MG63 (cell line): ENCODE results near the gene CPLX1. TPM values are rescaled to one million over a fixed set of nuclear protein-coding genes. Genes with fewer than 3 reads are reported as not detected.

Experiments used
- DNase-seq: peaks from one replicate; pipeline ENCODE4 v3.0.0-alpha.2; 2020
- H3K27me3 ChIP-seq: fragments of 250-450 bp; sonication (Bioruptor Pico); 2 replicates; pipeline ENCODE4 v1.5.1; 2020; ENCODE audit warnings: mild to moderate bottlenecking, moderate library complexity
- H3K36me3 ChIP-seq: fragments of 250-450 bp; sonication (Bioruptor Pico); 2 replicates; pipeline ENCODE4 v1.5.1; 2020; ENCODE audit warnings: mild to moderate bottlenecking, moderate library complexity
- H3K4me3 ChIP-seq: fragments of 250-450 bp; sonication (Bioruptor Pico); 2 replicates; pipeline ENCODE4 v1.5.1; 2020; ENCODE audit warnings: mild to moderate bottlenecking, moderate library complexity
- H3K9me3 ChIP-seq: fragments of 250-450 bp; sonication (Bioruptor Pico); 2 replicates; pipeline ENCODE4 v1.5.1; 2020; ENCODE audit warnings: mild to moderate bottlenecking, moderate library complexity
- total RNA-seq: library from RNA; depleted of rRNA; stranded (reverse); fragments of >200 nt; shearing (Covaris generic); gene quantifications from 2 replicates; pipeline ENCODE4 v1.2.3, GENCODE V29; 2014; ENCODE audit warnings: low replicate concordance

The CPLX1 gene
- total RNA-seq, 1 experiment from 2014 or later = not detected

DNA sequence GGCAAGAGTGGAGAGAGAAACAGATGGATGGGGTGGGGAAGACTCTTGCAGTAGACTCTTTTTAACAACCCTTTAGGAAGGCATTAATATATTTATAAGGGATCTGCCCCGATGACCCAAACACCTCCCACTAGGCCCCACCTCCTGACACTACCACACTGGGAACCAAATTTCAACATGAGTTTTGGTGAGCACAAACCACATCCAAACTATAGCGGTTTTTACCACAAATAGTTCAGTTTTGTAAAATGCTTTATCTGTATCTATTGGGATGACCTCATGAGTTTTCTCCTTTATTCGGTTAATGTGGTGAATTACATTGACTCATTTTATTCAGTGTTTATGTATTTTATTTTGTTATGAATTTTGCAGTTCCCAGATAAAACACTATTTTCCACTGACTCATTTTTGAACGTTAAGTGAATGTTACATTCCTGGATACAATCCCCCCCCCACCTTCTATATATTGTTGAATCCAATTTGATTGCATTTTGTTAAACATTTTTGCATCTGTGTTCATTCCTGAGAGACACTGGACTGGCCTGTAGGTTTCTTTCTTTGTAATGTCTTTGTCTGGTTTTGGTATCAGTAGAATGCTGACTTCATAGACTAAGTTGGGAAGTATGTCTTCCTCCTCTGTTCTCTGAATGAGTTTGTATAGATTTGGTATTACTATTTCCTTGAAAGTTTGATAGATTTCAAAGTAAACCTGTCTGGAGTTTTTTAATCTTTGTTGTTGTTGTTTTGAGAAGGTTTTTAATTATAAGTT is 13.9 kb upstream of the CPLX1 start:
- H3K9me3 ChIP-seq = no peaks in the 10 kb centered on the region
- DNase-seq = no peak
- H3K27me3 ChIP-seq = no peaks in the 10 kb centered on the region
- no peaks in the 10 kb centered on the region for H3K36me3 ChIP-seq
- no peak overlapping the region for H3K4me3 ChIP-seq

DNA sequence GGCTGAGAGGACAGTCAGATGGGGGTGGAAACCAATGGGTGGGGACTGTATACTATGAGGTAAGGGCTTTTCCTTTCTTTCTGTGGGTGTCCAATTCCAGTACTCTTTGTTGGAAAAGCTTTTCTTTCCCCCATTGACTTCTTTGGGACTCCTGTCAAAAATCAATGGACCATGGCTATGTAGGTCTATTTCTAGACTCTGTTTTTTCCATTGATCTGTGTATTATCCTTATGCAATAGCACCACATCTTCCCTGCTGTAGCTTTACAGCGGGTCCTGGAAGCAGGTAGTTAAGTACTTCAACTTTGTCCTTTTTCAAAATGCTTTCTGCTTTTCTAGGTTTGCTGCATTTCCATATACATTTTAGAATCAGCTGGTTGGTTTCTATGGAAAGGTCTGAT is 11.8 kb upstream of the CPLX1 start:
- DNase-seq = no peak
- H3K4me3 ChIP-seq = no peak overlapping the region
- no peaks in the 10 kb centered on the region for H3K36me3 ChIP-seq
- no peaks in the 10 kb centered on the region for H3K9me3 ChIP-seq
- H3K27me3 ChIP-seq = no peaks in the 10 kb centered on the region

DNA sequence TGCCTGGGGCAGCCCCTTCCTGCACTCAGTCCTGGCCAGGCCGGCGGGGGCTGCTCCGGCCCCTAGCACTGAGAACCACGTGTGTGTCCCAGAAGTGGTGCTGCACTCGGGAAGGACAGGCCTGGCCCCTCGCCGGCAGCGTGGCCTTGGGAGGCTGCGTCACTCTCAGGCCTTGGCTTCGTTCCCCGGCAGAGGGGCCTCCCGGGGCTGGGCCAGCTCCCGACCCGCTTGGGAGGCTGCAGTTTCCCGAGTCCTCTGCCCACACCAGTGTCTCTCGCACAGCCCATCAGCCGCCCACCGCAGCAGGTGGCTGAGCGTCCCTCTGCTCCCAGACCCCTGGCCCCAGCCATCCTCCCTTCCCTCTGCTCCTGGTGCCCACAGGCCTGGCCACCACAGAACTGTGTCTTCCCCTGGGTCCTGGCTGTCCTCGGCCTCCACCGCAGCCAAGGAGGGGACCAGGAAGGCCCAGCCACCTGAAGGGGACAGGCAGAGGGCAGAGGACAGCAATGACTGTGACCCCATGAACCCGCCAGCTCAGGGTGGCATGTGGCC is 10.9 kb upstream of the CPLX1 start:
- DNase-seq = no peak
- no peaks in the 10 kb centered on the region for H3K27me3 ChIP-seq
- H3K9me3 ChIP-seq = no peaks in the 10 kb centered on the region
- H3K36me3 ChIP-seq = no peaks in the 10 kb centered on the region
- no peak overlapping the region for H3K4me3 ChIP-seq

DNA sequence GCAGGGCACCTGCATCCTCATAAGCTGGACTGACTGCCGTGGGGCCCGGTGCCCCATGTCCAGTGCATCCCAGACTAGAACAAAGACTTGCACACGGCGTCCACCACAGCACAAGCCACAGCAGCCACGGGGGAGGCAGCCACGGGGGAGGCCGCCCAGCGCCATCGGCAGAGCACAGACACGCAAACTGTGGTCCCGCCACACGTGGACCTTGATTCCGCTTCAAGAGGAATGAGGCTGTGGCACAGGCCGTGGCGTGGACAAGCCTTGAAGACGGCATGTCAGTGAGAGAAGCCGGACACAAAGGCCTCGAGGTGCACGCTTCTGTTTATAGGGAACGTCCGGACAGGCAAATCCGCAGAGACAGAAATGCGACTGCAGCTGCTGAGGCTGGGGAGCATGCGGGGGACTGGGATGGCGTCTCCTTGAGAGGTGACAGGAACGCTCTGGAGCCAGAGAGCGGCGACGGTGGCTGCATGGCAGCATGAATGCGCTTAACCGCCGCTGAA is 10.1 kb upstream of the CPLX1 start:
- no peaks in the 10 kb centered on the region for H3K36me3 ChIP-seq
- H3K4me3 ChIP-seq = no peak overlapping the region
- H3K9me3 ChIP-seq = no peaks in the 10 kb centered on the region
- H3K27me3 ChIP-seq = no peaks in the 10 kb centered on the region
- no peak for DNase-seq

DNA sequence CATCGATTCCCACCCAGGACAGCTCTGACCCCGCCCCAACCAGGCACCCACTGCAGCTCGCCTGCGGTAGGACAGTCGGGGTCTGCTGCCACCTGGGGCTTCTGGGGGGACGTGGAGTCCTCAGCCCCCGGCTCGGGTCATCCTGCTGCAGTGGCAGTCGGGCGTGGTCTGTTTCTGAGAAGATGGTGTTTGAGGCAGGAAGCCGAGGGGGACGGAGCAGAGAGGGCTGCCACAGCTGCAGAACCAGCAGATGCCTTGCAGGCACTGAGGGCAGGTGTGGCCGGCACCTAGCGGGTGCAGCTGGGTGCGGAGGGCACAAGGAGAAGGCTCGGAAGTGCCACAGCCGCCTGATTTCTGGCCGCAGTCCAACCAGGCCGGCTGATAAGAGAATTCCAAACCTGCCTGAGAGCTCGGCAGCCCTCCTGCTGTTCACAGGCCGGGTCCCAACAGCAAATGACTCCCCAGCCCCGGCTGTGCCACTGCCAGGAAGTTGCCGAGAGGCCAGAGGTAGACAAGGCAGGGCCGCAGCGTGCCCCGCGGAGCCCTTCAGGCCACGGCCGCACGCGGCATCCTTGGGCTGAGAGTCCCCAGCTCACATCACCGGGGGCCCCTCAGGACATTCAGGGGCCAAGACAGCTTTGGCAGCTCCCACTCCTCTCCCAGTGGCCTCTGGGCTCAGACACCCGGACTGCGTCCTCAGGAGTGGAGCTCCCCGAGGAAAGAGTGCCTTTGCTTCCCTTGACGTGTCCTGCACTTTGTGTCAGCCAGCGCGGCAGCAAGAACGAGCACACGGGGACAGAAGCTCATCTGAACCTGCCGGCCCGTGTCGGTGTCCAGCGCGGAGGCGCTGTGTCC is 9.4 kb upstream of the CPLX1 start:
- H3K4me3 ChIP-seq = no peak overlapping the region
- no peaks in the 10 kb centered on the region for H3K36me3 ChIP-seq
- no peak for DNase-seq
- no peaks in the 10 kb centered on the region for H3K27me3 ChIP-seq
- H3K9me3 ChIP-seq = no peaks in the 10 kb centered on the region

DNA sequence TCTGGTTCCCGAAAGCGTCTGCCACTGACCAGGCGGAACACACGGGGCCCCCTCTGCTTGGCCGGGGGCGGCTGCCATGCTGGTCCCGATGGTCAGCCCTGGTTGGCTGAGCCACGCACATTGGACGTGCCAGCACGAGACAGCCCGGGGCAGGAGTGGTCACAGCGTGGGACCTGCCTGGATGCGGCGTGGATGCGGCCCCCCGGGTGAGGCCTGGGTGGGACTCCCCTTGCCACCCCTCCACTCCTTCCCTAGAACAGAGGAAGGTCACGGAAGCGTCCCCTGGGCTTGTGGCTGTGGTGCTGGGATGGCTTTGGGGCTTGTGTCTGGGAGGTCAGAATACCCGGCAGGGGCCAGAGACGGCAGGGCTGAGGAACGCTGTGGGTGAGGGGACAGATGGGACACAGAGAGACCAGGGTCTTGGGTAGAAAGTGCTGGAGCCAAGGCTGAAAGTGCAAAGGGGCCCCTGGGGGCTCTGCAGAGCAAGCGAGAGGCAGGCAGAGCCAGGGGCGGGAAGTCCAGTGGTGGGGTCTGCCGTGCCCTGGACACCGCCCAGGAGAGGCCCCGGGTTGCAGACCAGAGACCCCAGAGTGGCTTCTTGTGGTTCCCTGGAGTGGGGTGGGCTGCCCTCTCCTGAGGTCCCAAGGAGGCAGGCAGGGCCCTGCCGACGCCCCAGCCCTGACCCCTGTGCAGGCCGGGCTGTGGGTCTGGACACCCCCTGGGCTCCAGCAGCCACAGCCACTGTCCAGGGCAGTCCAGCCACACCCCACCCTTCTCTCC is 8.6 kb upstream of the CPLX1 start:
- H3K9me3 ChIP-seq = no peaks in the 10 kb centered on the region
- no peak for DNase-seq

DNA sequence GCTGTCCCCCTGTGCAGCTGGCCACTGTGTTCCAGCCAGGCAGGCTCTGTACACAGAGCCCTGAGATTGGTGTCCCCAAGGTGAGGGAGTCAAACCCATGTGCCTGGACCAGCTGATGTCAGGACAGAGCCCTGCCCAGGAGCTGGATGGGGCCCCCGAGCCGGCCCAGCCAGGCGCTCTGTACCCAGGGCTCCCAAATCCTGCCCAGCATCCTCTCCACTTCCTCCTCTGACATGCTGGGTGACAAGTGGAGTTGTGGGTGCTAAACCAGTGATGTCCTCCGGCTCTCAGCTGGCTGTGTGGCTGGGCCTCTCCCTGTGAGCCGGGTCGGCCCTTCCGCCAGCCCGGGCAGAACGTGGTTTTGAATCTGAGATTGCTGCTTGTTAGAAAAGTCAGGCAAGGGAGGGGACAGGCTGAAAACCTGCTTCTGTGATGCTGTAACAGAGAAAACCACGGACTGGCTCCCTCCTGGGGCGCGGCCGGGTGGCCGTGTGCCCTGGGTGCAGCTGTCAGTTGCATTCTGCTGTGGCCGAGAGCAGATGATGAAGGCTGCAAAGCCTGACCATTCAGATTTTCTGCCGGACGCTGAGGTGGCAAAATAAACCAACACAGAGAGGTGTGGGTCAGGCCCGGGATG is 7.9 kb upstream of the CPLX1 start:
- no peak overlapping the region for H3K4me3 ChIP-seq
- H3K27me3 ChIP-seq = no peaks in the 10 kb centered on the region
- DNase-seq = no peak
- H3K9me3 ChIP-seq = no peaks in the 10 kb centered on the region
- H3K36me3 ChIP-seq = no peaks in the 10 kb centered on the region

More for the DNA sequence above, 8.6 kb upstream of the CPLX1 start:
- H3K27me3 ChIP-seq = no peaks in the 10 kb centered on the region
- H3K36me3 ChIP-seq = no peaks in the 10 kb centered on the region
- H3K4me3 ChIP-seq = no peak overlapping the region

DNA sequence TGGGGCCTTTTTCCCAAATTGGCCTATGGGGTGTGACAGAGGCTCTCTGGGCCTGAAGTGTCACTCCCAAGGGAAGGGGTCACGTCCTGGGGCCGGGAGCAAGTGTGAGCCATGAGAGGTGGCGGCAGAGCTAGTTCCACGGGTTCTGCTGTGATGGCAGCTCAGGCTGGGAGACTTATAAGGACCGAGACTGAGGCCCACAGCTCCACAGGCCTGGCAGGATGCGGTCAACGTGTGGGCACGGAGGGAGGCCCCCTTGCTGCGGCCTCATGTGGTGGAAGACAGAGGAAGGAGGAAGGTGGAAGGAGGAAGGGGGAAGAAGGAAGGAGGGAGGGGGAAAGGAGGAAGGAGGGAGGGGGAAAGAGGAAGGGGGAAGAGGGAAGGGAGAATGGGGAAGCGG is 7.2 kb upstream of the CPLX1 start:
- Histone ChIP-seq H3K4me3 (no peak overlapping the region), H3K9me3 (no peaks in the 10 kb centered on the region), H3K27me3 (no peaks in the 10 kb centered on the region), H3K36me3 (no peaks in the 10 kb centered on the region)
- DNase-seq = no peak

DNA sequence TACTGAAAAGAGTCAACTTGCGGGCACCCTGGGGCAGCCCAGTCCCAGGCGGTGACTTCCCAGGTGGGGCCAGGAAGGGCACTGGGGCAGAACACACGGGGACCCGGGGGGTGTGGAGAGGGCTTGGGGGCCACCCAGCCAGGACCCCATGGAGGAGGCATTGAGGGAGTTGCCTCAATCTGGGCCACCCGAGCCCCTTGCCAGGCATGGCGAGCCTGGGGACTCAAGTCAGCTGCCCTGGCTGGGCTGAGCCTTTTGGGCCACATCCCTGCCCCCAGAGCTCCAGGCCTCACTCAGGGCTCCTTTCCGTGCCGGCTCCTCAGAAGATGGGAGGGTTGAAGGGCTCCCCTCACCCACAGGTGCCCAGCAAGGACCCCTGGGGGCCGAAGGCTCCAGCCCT is 6.6 kb upstream of the CPLX1 start:
- DNase-seq = no peak
- no peaks in the 10 kb centered on the region for H3K9me3 ChIP-seq
- no peak overlapping the region for H3K4me3 ChIP-seq
- H3K36me3 ChIP-seq = no peaks in the 10 kb centered on the region
- no peaks in the 10 kb centered on the region for H3K27me3 ChIP-seq

DNA sequence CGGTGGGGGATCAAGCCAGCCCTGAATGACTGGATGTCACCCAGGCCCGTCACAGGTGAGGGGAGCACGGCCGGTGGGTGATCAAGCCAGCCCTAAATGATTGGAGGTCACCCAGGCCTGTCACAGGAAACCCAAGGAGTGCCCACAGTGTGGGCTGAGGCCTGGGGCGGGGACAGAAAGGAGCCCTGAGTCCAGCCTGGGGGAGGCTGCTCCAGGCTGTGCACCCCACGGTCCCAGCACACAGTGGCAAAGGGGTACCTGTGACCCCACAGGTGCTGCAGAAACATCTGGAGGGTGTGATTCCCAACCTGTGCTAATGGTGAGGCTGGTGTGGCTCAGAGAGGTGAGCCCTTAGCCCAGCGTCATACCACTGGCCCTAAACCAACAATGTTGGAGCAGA is 6.2 kb upstream of the CPLX1 start:
- no peaks in the 10 kb centered on the region for H3K9me3 ChIP-seq
- DNase-seq = no peak
- H3K4me3 ChIP-seq = no peak overlapping the region
- no peaks in the 10 kb centered on the region for H3K36me3 ChIP-seq
- no peaks in the 10 kb centered on the region for H3K27me3 ChIP-seq

DNA sequence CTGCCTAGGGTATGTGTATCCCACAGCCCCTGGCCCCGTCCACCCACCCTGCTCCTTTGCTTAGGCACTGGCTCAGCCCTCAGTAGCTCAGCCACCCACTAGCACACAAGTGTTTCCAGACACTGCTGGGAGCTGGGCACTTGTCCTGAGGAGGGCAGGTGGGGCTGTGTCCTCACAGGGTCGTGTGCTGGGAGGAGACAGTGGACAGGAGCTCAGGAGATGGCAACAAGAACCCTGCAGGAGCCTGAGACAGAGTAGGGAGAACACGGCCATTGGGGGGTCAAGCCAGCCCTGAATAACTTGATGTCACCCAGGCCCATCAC is 5.5 kb upstream of the CPLX1 start:
- DNase-seq = no peak
- H3K27me3 ChIP-seq = no peaks in the 10 kb centered on the region

DNA sequence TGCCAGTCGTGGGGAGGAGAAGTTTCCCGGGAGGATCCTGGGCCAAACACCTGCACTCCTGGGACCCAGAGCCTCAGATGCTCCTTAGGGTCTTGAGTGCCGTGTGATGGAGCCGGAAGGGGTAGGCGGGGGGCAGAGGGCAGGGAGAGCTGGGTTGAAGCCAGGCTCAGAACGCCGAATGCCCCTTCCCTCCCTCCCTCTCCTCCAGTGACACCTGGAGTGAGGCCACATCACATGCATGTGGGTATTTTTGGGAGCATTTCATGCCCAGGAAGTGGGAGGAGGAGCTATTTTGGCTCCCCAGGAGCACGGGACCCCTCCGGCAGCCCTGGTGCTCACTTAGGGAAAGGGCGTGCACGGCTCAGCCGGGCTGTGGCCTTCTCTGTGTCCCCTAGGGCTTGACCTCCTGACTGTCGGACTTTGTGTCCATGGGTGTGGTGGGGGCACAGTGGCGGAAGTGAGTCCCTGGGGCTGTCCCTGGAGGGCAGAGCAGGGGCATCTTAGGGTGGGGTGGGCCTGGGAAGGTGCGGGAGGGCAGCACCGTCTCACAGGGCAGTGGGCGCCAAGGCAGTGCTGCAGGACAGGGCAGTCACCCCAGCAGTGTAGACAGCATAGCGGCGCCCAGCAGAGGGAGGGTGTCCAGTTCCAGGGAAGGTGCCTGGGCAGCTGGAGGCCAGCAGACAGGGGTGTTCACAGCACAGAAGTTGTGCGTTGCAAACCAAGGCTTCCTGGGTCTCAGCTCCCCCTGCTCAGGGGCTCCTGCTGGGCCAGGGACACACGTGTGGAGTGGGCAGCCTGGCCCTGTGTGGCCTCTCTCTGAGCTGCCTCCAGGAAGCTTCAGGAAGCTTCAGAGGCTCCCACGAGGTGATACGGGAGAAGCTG is 4.9 kb upstream of the CPLX1 start:
- DNase-seq = no peak
- H3K4me3 ChIP-seq = no peak overlapping the region
- H3K27me3 ChIP-seq = no peaks in the 10 kb centered on the region
- no peaks in the 10 kb centered on the region for H3K36me3 ChIP-seq
- no peaks in the 10 kb centered on the region for H3K9me3 ChIP-seq

More for the DNA sequence above, 5.5 kb upstream of the CPLX1 start:
- Histone ChIP-seq H3K36me3 (no peaks in the 10 kb centered on the region), H3K9me3 (no peaks in the 10 kb centered on the region), H3K4me3 (no peak overlapping the region)

DNA sequence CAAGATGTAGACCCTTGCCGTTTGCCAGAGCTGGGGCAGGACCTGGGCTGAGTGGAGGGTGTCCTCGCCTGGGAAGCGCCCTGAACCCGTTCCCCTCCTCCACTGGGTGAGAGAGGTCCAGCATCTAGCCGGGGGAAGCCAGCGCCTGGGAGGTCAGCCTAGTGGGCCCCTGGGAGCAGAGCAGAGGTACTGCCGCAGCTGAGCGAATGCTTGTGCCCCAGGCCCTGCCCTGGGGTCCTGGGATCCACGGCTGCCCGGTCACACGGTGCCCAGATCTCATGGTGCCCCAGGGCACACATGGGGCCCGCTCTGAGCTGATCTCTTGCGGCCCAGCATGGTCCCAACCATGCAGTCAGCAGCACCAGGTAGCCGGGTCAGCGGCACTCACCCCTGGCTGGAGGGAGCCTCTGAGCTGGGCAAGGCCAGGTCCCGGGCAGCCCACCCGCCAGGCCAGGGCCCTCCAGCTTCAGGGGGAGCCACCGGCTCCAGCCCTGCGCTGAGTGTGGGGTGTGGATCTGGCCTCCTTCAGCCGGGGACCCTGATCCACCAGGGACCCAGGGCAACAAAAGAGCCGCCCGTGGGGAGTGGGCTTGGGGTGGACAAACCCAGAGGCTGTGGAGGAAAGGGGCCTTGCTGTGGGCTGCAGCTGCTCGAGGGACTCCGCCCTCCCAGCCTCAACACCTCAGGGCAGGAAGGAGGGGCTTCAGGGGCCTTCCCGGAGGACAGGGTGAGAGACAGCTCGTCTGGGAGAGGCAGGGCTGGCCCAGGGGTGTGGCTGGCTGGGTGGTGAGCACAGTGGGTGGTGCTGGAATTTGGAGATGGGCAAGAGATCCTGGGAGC is 4.1 kb upstream of the CPLX1 start:
- Histone ChIP-seq H3K27me3 (peaks cover 2% of the 10 kb centered on the region; the same call in 1 of the 2 replicates), H3K4me3 (no peak overlapping the region), H3K36me3 (no peaks in the 10 kb centered on the region), H3K9me3 (no peaks in the 10 kb centered on the region)
- no peak for DNase-seq

DNA sequence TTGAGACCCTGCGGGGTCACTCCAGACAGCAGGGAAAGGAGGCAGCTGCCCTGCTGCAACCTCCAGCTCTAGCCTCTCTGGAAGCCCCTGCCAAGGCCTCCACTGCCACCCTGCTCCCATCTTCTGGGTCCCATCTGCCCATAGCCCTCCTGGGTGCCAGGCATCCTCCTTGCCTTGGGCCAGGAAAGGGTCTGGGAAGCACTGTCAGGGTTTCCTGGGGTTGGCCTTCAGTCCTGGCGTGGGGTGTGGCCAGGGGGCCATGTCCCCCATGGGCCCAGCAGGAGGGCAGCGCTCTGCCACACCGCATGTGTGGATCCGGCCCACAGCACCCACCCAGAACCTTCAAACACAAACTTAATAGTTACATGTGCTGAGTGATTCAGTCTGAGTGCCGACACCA is 3.4 kb upstream of the CPLX1 start:
- Histone ChIP-seq H3K27me3 (peaks cover 8% of the 10 kb centered on the region; the same call in 1 of the 2 replicates), H3K36me3 (no peaks in the 10 kb centered on the region), H3K9me3 (no peaks in the 10 kb centered on the region), H3K4me3 (no peak overlapping the region)
- DNase-seq = no peak
